ENCODE measurements around the gene CCDC122. TPM values are rescaled to one million over a fixed set of nuclear protein-coding genes. Genes with fewer than 3 reads are reported as not detected.
A peak's percentile ranks its signal among the peaks of the same experiment; 100 is the strongest.

CCDC122 gene
- total RNA-seq, 1 donor from 2014 or later, result 6.7 TPM

DNA sequence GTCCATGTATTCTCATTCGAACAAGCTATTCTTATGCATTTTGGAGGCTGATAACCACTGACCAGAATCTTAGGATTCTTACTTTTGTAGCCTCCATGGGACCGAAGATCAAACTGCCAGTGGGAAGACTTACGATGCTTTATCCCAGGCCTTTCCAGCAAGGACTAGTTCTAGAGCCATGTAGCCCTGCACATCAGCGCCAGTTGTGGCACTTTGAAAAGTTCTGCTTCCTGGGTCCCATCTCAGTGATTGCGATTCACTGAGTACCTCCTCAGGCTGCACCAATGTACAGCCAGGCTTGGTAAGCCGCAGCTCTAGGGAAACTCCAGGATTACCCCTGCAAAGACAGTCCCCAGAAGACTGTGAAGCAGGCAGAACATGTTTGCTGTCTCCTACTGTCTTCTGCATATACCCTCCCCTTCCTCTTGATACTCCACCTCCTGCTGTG, 73.8 kb downstream of the CCDC122 start:
- Histone ChIP-seq H3K9me3 (ENCODE audit: insufficient read depth, low read depth, low read length) (no peaks in the 10 kb centered on the region), H3K4me2 (ENCODE audit: low read length) (no peak overlapping the region), H3K4me3 (ENCODE audit: insufficient read depth, low read depth, low read length) (no peak overlapping the region), H3K79me2 (ENCODE audit: insufficient read depth, low read length) (no peaks in the 10 kb centered on the region), H3K27ac (ENCODE audit: low read depth, low read length) (no peak overlapping the region), H3K27me3 (ENCODE audit: insufficient read depth, low read length) (peaks cover 4% of the 10 kb centered on the region), H2AFZ (ENCODE audit: low read depth, low read length) (peak overlapping the region; percentile 45), H3K9ac (ENCODE audit: low read length) (no peak overlapping the region), H3K4me1 (ENCODE audit: insufficient read depth, low read length) (peaks cover 6% of the 10 kb centered on the region), H4K20me1 (ENCODE audit: insufficient read depth, low read length) (no peaks in the 10 kb centered on the region), H3K36me3 (ENCODE audit: insufficient read depth, low read length) (no peaks in the 10 kb centered on the region)
- Mint-ChIP-seq H3K9me3 (ENCODE audit: unreplicated experiment) (no peaks in the 10 kb centered on the region), H3K27me3 (ENCODE audit: low read depth, unreplicated experiment) (peaks cover 2% of the 10 kb centered on the region), H3K27ac (ENCODE audit: unreplicated experiment) (no peak overlapping the region), H3K4me1 (ENCODE audit: low read depth, unreplicated experiment) (peaks cover 6% of the 10 kb centered on the region), H3K4me3 (ENCODE audit: unreplicated experiment) (no peak overlapping the region), H3K36me3 (ENCODE audit: low read depth, unreplicated experiment) (no peaks in the 10 kb centered on the region)
- DNase-seq (ENCODE audit: low read depth) (no peak), FAIRE-seq (no peak)
- TF ChIP-seq, protein P1, sequence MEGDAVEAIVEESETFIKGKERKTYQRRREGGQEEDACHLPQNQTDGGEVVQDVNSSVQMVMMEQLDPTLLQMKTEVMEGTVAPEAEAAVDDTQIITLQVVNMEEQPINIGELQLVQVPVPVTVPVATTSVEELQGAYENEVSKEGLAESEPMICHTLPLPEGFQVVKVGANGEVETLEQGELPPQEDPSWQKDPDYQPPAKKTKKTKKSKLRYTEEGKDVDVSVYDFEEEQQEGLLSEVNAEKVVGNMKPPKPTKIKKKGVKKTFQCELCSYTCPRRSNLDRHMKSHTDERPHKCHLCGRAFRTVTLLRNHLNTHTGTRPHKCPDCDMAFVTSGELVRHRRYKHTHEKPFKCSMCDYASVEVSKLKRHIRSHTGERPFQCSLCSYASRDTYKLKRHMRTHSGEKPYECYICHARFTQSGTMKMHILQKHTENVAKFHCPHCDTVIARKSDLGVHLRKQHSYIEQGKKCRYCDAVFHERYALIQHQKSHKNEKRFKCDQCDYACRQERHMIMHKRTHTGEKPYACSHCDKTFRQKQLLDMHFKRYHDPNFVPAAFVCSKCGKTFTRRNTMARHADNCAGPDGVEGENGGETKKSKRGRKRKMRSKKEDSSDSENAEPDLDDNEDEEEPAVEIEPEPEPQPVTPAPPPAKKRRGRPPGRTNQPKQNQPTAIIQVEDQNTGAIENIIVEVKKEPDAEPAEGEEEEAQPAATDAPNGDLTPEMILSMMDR (IDR thresholded peaks at IDR 0.05; ENCODE audit: insufficient read depth, low read depth, low read length), result no peak
- no peak for TF ChIP-seq EZH2 (IDR thresholded peaks at IDR 0.05; ENCODE audit: insufficient read depth, low read length)

DNA sequence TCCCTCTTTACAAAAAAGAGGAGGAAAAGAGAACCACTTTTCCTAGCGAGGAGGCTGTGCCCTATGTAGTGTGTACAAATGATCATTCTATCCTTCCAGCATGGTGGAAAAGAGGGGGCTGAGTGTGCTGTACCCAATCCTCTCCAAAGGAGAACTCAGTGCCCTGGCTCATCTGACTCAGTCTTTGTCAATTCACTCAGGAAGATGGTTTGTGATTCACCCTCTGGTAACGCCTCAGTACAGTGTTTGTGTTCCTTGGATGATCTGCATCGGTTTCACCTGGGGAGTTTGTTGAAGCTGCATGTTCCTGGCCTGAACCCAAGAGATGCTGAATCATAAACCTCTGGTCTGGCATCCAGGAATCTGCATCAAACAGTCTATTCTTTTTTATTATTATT, 74.5 kb downstream of the CCDC122 start:
- H3K9me3 ChIP-seq (ENCODE audit: insufficient read depth, low read depth, low read length), result no peaks in the 10 kb centered on the region
- Mint-ChIP-seq H3K36me3 (ENCODE audit: low read depth, unreplicated experiment) (no peaks in the 10 kb centered on the region), H3K4me3 (ENCODE audit: unreplicated experiment) (peak overlapping the region; percentile 60), H3K4me1 (ENCODE audit: low read depth, unreplicated experiment) (peaks cover 6% of the 10 kb centered on the region), H3K27me3 (ENCODE audit: low read depth, unreplicated experiment) (peaks cover under 1% of the 10 kb centered on the region), H3K9me3 (ENCODE audit: unreplicated experiment) (no peaks in the 10 kb centered on the region), H3K27ac (ENCODE audit: unreplicated experiment) (peak overlapping the region; percentile 91)
- DNase-seq (ENCODE audit: low read depth) (peak; percentile 89), FAIRE-seq (peak; percentile 100)
- H3K27me3 ChIP-seq (ENCODE audit: insufficient read depth, low read length), result peaks cover 4% of the 10 kb centered on the region
- H3K36me3 ChIP-seq (ENCODE audit: insufficient read depth, low read length), result no peaks in the 10 kb centered on the region
- no peaks in the 10 kb centered on the region for H4K20me1 ChIP-seq (ENCODE audit: insufficient read depth, low read length)
- peak overlapping the region; percentile 68 for H3K27ac ChIP-seq (ENCODE audit: low read depth, low read length)
- H3K4me3 ChIP-seq (ENCODE audit: insufficient read depth, low read depth, low read length), result peak overlapping the region; percentile 38
- peak overlapping the region; percentile 82 for H3K4me2 ChIP-seq (ENCODE audit: low read length)
- no peaks in the 10 kb centered on the region for H3K79me2 ChIP-seq (ENCODE audit: insufficient read depth, low read length)
- peak overlapping the region; percentile 49 for H2AFZ ChIP-seq (ENCODE audit: low read depth, low read length)
- peaks cover 6% of the 10 kb centered on the region for H3K4me1 ChIP-seq (ENCODE audit: insufficient read depth, low read length)
- TF ChIP-seq, protein P1 (IDR thresholded peaks at IDR 0.05; ENCODE audit: insufficient read depth, low read depth, low read length), result no peak
- TF ChIP-seq EZH2 (IDR thresholded peaks at IDR 0.05; ENCODE audit: insufficient read depth, low read length), result no peak
- peak overlapping the region; percentile 52 for H3K9ac ChIP-seq (ENCODE audit: low read length)

DNA sequence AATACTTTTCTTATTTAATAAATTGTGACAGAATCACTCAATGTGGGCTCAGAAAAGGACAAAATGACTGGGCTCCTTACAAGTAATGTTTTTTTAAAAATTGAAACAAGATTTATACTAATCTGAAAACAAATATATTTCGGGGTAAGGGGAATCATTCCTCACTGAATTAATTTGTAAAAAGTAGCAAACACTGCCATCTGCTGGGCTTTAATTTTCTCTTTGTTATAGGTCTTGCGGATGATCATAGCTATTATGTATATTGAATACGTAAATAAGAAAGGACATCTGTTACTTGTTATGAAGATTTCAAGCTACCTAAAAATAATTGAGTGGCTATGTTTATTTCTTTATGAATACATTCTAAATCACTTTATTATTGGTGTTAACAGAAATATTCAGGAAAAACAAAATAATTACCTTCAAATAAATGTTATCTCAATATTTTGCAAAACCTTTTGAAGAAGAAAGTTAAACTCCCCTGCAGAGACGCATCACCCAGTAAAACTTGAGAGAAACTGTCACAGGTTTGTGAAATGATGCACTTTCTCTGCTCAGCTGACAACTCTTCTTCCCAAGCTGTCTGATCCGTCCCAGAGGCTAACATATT, 75.0 kb downstream of the CCDC122 start:
- no peak for TF ChIP-seq EZH2 (IDR thresholded peaks at IDR 0.05; ENCODE audit: insufficient read depth, low read length)
- TF ChIP-seq, protein P1 (IDR thresholded peaks at IDR 0.05; ENCODE audit: insufficient read depth, low read depth, low read length), result peak; percentile 36
- Mint-ChIP-seq H3K27ac (ENCODE audit: unreplicated experiment) (peak overlapping the region; percentile 91), H3K36me3 (ENCODE audit: low read depth, unreplicated experiment) (no peaks in the 10 kb centered on the region), H3K27me3 (ENCODE audit: low read depth, unreplicated experiment) (no peaks in the 10 kb centered on the region), H3K4me3 (ENCODE audit: unreplicated experiment) (peak overlapping the region; percentile 60), H3K4me1 (ENCODE audit: low read depth, unreplicated experiment) (peaks cover 6% of the 10 kb centered on the region), H3K9me3 (ENCODE audit: unreplicated experiment) (no peaks in the 10 kb centered on the region)
- peak overlapping the region; percentile 52 for H3K9ac ChIP-seq (ENCODE audit: low read length)
- peaks cover 6% of the 10 kb centered on the region for H3K4me1 ChIP-seq (ENCODE audit: insufficient read depth, low read length)
- H2AFZ ChIP-seq (ENCODE audit: low read depth, low read length), result peak overlapping the region; percentile 49
- FAIRE-seq (peak; percentile 56), DNase-seq (ENCODE audit: low read depth) (peak; percentile 44)
- H3K4me2 ChIP-seq (ENCODE audit: low read length), result peak overlapping the region; percentile 82
- H3K36me3 ChIP-seq (ENCODE audit: insufficient read depth, low read length), result no peaks in the 10 kb centered on the region
- peak overlapping the region; percentile 38 for H3K4me3 ChIP-seq (ENCODE audit: insufficient read depth, low read depth, low read length)
- H3K27me3 ChIP-seq (ENCODE audit: insufficient read depth, low read length), result peaks cover 4% of the 10 kb centered on the region
- no peaks in the 10 kb centered on the region for H3K9me3 ChIP-seq (ENCODE audit: insufficient read depth, low read depth, low read length)
- H3K27ac ChIP-seq (ENCODE audit: low read depth, low read length), result peak overlapping the region; percentile 68
- H4K20me1 ChIP-seq (ENCODE audit: insufficient read depth, low read length), result no peaks in the 10 kb centered on the region
- H3K79me2 ChIP-seq (ENCODE audit: insufficient read depth, low read length), result no peaks in the 10 kb centered on the region

All from astrocyte (in vitro differentiated cells and primary cell).